SU-DHL-6 (cell line): Measurements from ENCODE around the gene SURF4.

Experiments used
- H2AFZ ChIP-seq: fragments of 200-600 bp; sonication (generic); 2 replicates; pipeline ENCODE4 v1.6.1; 2014; ENCODE audit warnings: low read depth, mild to moderate bottlenecking, moderate library complexity, mixed read lengths, antibody characterized with exemption, low read length; ENCODE audit not compliant: severe bottlenecking
- H3F3A ChIP-seq: fragments of 200-600 bp; shearing (Covaris generic); 2 replicates; pipeline ENCODE4 v1.6.0; 2016; ENCODE audit warnings: antibody characterized with exemption, mild to moderate bottlenecking; ENCODE audit not compliant: insufficient read depth
- H3K27ac ChIP-seq: fragments of 200-600 bp; sonication (generic); 2 replicates; pipeline ENCODE4 v1.5.1; 2016; ENCODE audit warnings: low read depth, mild to moderate bottlenecking, low read length, moderate library complexity, mixed read lengths
- H3K27me3 ChIP-seq: fragments of 200-600 bp; sonication (generic), shearing (Covaris generic); 2 replicates; pipeline ENCODE4 v1.6.0; 2014; ENCODE audit warnings: mild to moderate bottlenecking, low read length
- H3K36me3 ChIP-seq: fragments of 200-600 bp; sonication (generic); 2 replicates; pipeline ENCODE4 v1.6.1; 2014; ENCODE audit warnings: mild to moderate bottlenecking, low read length, mixed read lengths
- H3K4me2 ChIP-seq: fragments of 300-600, 200-600 bp; shearing (Covaris generic), sonication (generic); 2 replicates; pipeline ENCODE4 v1.6.0; 2014; ENCODE audit warnings: low read length, low read depth, mild to moderate bottlenecking; ENCODE audit not compliant: poor library complexity, severe bottlenecking
- H3K4me3 ChIP-seq: fragments of 200-600 bp; sonication (generic); 2 replicates; pipeline ENCODE4 v1.5.1; 2014; ENCODE audit warnings: antibody characterized with exemption, low read length, mild to moderate bottlenecking, mixed read lengths; ENCODE audit not compliant: insufficient read depth, poor library complexity, severe bottlenecking
- H3K79me2 ChIP-seq: fragments of 200-600 bp; sonication (generic); 2 replicates; pipeline ENCODE4 v1.6.1; 2014; ENCODE audit warnings: mild to moderate bottlenecking, low read length, moderate library complexity; ENCODE audit not compliant: insufficient read depth
- H3K9ac ChIP-seq: fragments of 200-600 bp; sonication (generic); 2 replicates; pipeline ENCODE4 v1.7.0; 2014; ENCODE audit warnings: mild to moderate bottlenecking, low read length
- H3K9me2 ChIP-seq: fragments of 200-600 bp; sonication (generic); replicated peaks from 2 replicates; pipeline ENCODE4 v1.6.1; 2014; ENCODE audit warnings: low read length; ENCODE audit not compliant: insufficient read depth
- H3K9me3 ChIP-seq: fragments of 200-600 bp; sonication (generic); 2 replicates; pipeline ENCODE4 v1.6.1; 2014; ENCODE audit warnings: low read length, mixed read lengths; ENCODE audit not compliant: insufficient read depth
- H4K20me1 ChIP-seq: fragments of 200-600 bp; sonication (generic); 2 replicates; pipeline ENCODE4 v1.6.1; 2014; ENCODE audit warnings: low read depth, mild to moderate bottlenecking, antibody characterized with exemption, low read length, moderate library complexity, mixed read lengths
- EZH2phosphoT487 ChIP-seq: fragments of 200-600 bp; sonication (generic), shearing (Covaris generic); conservative IDR thresholded peaks from 2 replicates; pipeline ENCODE4 v1.6.1; 2018; ENCODE audit warnings: mild to moderate bottlenecking, antibody characterized with exemption, low read length, moderate library complexity, mixed read lengths
- TF ChIP-seq, protein P1 (sequence below): fragments of 200-600 bp; sonication (generic); IDR thresholded peaks from one replicate; pipeline ENCODE4 v1.5.1; 2017; ENCODE audit warnings: antibody characterized with exemption, mild to moderate bottlenecking, low read length, moderate library complexity; ENCODE audit not compliant: insufficient read depth, poor library complexity, severe bottlenecking

The SURF4 gene

DNA sequence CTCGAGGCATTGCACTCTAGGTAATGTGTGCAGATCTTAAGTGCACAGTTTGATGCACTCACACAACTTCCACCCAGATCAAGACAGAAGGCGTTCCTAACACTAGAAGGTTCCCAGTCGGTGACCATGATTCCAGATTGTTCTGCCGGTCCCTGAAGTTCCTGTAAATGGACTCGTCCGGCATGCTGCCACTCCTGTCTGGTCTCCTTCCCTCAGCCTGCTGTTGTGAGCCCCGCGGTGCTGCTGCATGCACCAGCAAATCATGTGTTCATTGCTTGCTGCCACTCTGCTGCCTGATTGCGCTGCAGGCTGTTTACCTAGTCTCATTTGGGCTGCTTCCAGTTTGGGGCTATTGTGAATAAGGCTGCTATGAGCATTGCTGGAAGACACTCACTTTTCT is 11.8 kb upstream of the SURF4 start:
- Histone ChIP-seq H2AFZ (no peak overlapping the region), H4K20me1 (no peaks in the 10 kb centered on the region), H3K4me2 (no peak overlapping the region), H3K9ac (no peak overlapping the region), H3K9me2 (no peaks in the 10 kb centered on the region), H3K79me2 (no peaks in the 10 kb centered on the region), H3K27me3 (no peaks in the 10 kb centered on the region), H3K9me3 (no peaks in the 10 kb centered on the region; the same call in 1 of the 2 replicates), H3K36me3 (no peaks in the 10 kb centered on the region), H3K4me3 (no peak overlapping the region), H3F3A (no peaks in the 10 kb centered on the region), H3K27ac (no peak overlapping the region)
- no peak for TF ChIP-seq EZH2phosphoT487
- TF ChIP-seq, protein P1, sequence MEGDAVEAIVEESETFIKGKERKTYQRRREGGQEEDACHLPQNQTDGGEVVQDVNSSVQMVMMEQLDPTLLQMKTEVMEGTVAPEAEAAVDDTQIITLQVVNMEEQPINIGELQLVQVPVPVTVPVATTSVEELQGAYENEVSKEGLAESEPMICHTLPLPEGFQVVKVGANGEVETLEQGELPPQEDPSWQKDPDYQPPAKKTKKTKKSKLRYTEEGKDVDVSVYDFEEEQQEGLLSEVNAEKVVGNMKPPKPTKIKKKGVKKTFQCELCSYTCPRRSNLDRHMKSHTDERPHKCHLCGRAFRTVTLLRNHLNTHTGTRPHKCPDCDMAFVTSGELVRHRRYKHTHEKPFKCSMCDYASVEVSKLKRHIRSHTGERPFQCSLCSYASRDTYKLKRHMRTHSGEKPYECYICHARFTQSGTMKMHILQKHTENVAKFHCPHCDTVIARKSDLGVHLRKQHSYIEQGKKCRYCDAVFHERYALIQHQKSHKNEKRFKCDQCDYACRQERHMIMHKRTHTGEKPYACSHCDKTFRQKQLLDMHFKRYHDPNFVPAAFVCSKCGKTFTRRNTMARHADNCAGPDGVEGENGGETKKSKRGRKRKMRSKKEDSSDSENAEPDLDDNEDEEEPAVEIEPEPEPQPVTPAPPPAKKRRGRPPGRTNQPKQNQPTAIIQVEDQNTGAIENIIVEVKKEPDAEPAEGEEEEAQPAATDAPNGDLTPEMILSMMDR: no peak

DNA sequence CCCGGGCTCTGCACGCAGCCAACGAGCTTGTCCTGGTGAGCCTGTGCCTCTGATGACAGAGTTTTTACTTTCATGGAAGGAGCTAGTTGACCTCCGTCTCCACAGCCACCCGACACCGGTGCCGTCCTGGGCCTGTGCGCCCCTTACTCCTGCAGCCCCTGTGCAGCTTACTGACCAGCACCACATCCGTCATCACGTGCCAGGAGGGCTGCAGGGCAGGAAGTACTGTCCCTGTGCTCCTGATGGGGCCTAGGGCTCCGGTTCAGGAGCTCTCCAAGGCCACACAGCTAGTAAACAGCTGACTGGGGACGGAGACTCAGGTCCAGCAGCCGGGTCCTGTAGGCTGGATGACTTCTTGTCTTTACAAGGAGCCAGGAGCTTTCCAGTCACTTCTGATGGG is 10.5 kb upstream of the SURF4 start:
- H3K4me2 ChIP-seq: no peak overlapping the region
- H3K27me3 ChIP-seq: no peaks in the 10 kb centered on the region
- H4K20me1 ChIP-seq: no peaks in the 10 kb centered on the region
- no peaks in the 10 kb centered on the region for H3K36me3 ChIP-seq
- H3K4me3 ChIP-seq: no peak overlapping the region
- H3F3A ChIP-seq: no peaks in the 10 kb centered on the region
- H3K9ac ChIP-seq: no peak overlapping the region
- H2AFZ ChIP-seq: no peak overlapping the region
- no peak for TF ChIP-seq EZH2phosphoT487
- TF ChIP-seq, protein P1: no peak
- no peak overlapping the region for H3K27ac ChIP-seq
- no peaks in the 10 kb centered on the region; the same call in 1 of the 2 replicates for H3K9me3 ChIP-seq
- no peaks in the 10 kb centered on the region for H3K79me2 ChIP-seq
- H3K9me2 ChIP-seq: no peaks in the 10 kb centered on the region

DNA sequence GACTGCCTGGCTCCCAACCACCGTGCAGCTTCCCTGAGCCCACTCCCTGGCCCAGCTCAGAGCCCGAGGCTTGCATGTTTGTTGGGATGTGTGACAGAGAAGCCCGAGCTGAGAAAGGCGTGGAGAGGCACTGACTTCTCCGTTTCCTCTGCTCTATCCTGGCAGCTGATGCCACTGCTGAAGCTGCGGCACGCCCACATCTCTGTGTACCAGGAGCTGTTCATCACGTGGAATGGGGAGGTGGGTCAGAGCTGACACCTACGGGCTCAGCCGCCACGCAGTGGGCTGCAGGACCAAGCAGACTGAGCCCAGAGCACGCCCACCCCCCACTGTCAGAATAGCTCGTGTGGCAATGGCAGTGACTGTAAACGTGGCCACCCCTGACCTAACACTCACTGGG is 9.6 kb upstream of the SURF4 start:
- H3K79me2 ChIP-seq: no peaks in the 10 kb centered on the region
- TF ChIP-seq, protein P1: no peak
- TF ChIP-seq EZH2phosphoT487: no peak
- H3K9ac ChIP-seq: no peak overlapping the region
- H3K4me3 ChIP-seq: no peak overlapping the region
- no peaks in the 10 kb centered on the region; the same call in 1 of the 2 replicates for H3K9me3 ChIP-seq
- no peaks in the 10 kb centered on the region for H4K20me1 ChIP-seq
- no peak overlapping the region for H3K4me2 ChIP-seq
- H3K27me3 ChIP-seq: no peaks in the 10 kb centered on the region
- H3K9me2 ChIP-seq: no peaks in the 10 kb centered on the region
- H2AFZ ChIP-seq: no peak overlapping the region
- no peaks in the 10 kb centered on the region for H3K36me3 ChIP-seq
- H3K27ac ChIP-seq: no peak overlapping the region
- H3F3A ChIP-seq: no peaks in the 10 kb centered on the region
